GM12872 (cell line): ENCODE measurements around the gene IRS2.

Source experiments
- CTCF ChIP-seq: IDR thresholded peaks from 3 replicates; pipeline ENCODE4 v1.5.1; 2011; ENCODE audit warnings: low read depth, mild to moderate bottlenecking, low read length, moderate library complexity; ENCODE audit not compliant: insufficient read depth

IRS2 gene

GRCh38 chr13:109713681-109714080 is 72.7 kb downstream of the IRS2 start:
- TF ChIP-seq CTCF: no peak

GRCh38 chr13:109712124-109712722 is 74.2 kb downstream of the IRS2 start:
- TF ChIP-seq CTCF: no peak

GRCh38 chr13:109707742-109708617 is 78.4 kb downstream of the IRS2 start:
- TF ChIP-seq CTCF: no peak

- no peak for TF ChIP-seq CTCF
Observed at GRCh38 chr13:109707044-109707741, 79.2 kb downstream of the IRS2 start.

- no peak for TF ChIP-seq CTCF
Observed at GRCh38 chr13:109706015-109706715, 80.2 kb downstream of the IRS2 start.

GRCh38 chr13:109704771-109705635 is 81.4 kb downstream of the IRS2 start:
- TF ChIP-seq CTCF: no peak
